ENCODE data around the gene TBL1Y.

- TF ChIP-seq POLR2A (IDR thresholded peaks at IDR 0.05) (no peak), CTCF (IDR thresholded peaks at IDR 0.05) (no peak), POLR2AphosphoS5 (IDR thresholded peaks at IDR 0.05) (no peak), EP300 (IDR thresholded peaks at IDR 0.05) (no peak)
Observed at GRCh38 chrY:6907591-6907990, 2.9 kb upstream of the TBL1Y start.

All from gastroesophageal sphincter (tissue), 3 donors.